ENCODE data around the gene DISP1. TPM values are rescaled to one million over a fixed set of nuclear protein-coding genes. Genes with fewer than 3 reads are reported as not detected.

DISP1 gene
- total and polyA plus RNA-seq, 10 of the 15 experiments (the other 5 are each of a cell fraction or from before 2014, with no cell fraction given) = 0.11 to 1.4 (median 0.72) TPM

- H3K4me1 ChIP-seq (ENCODE audit: control insufficient read depth, insufficient read depth, low read length) = no peaks in the 10 kb centered on the region
- CTCF ChIA-PET = interaction anchor here (2.4 to 2.8 kb wide), 2 partner anchors 8 to 312 kb away, joined by 5 to 6 read pairs; no protein-coding TSS in a partner anchor
- in situ Hi-C loops (cut with MboI) (no loop called here), intact Hi-C loops (cut with micrococcal nuclease; ENCODE audit: unreplicated experiment) (loop anchor here (5.0 to 10.0 kb wide), 2 partner anchors 271 to 873 kb away; no protein-coding TSS in a partner anchor)
- WGBS (ENCODE audit: insufficient coverage, insufficient replicate concordance, low lambda C conversion rate, missing lambda C conversion rate) = 59% methylated on average over 4 of the region's 4 CpGs
- no peak overlapping the region for H2AFZ ChIP-seq (ENCODE audit: control insufficient read depth, low read depth, low read length)
- no peak overlapping the region for H3K27ac ChIP-seq (ENCODE audit: control insufficient read depth, insufficient read depth)
- SMC1A ChIA-PET (ENCODE audit: uncharacterized antibody, unreplicated experiment) = interaction anchor here (0.6 to 1.5 kb wide), 2 partner anchors 18 to 107 kb away, joined by 3 to 5 read pairs; no protein-coding TSS in a partner anchor
- no peak overlapping the region for H3K4me3 ChIP-seq
- H3K36me3 ChIP-seq (ENCODE audit: control insufficient read depth in 2 of 2, insufficient read depth in 2 of 2, low read length in 1 of 2) = no peaks in the 10 kb centered on the region
- no peak overlapping the region for H3K9ac ChIP-seq (ENCODE audit: control insufficient read depth, insufficient read depth, low read length)
- POLR2A ChIA-PET = no interaction called here
- RAD21 ChIA-PET (ENCODE audit: unreplicated experiment) = no interaction called here
- ATAC-seq = no peak
- no peak for FAIRE-seq
- no peaks in the 10 kb centered on the region for H4K20me1 ChIP-seq (ENCODE audit: control insufficient read depth, insufficient read depth)
- no peaks in the 10 kb centered on the region for H3K79me2 ChIP-seq (ENCODE audit: control insufficient read depth, insufficient read depth, low read length)
- no peaks in the 10 kb centered on the region for H3K27me3 ChIP-seq (replicated peaks in 1 of 2; ENCODE audit: control insufficient read depth in 2 of 2, insufficient read depth in 2 of 2, low read length in 1 of 2)
- TF ChIP-seq NFXL1 (IDR thresholded peaks at IDR 0.05; ENCODE audit: borderline replicate concordance) (no peak), SREBF2 (IDR thresholded peaks at IDR 0.05; ENCODE audit: low read length) (no peak), TBL1XR1 (IDR thresholded peaks at IDR 0.05; ENCODE audit: low read depth, low read length) (no peak)
- H3K4me2 ChIP-seq (ENCODE audit: control insufficient read depth, insufficient read depth) = no peak overlapping the region
- no peaks in the 10 kb centered on the region for H3K9me3 ChIP-seq (replicated peaks; ENCODE audit: control insufficient read depth, insufficient read depth, low read length)
- no TSS peak for BruUV-seq (replicated peaks)
- DNase-seq (ENCODE audit: low read depth, low spot score) = no peak
These were observed 3.2 kb upstream of the DISP1 start for GRCh38 chr1:222811671-222812070.

GRCh38 chr1:222813866-222814535 lies 838 bp upstream of the DISP1 start:
- Histone ChIP-seq H3K9ac (ENCODE audit: control insufficient read depth, insufficient read depth, low read length) (no peak overlapping the region), H3K36me3 (ENCODE audit: control insufficient read depth in 2 of 2, insufficient read depth in 2 of 2, low read length in 1 of 2) (no peaks in the 10 kb centered on the region), H2AFZ (ENCODE audit: control insufficient read depth, low read depth, low read length) (peak overlapping the region; percentile 91), H3K4me2 (ENCODE audit: control insufficient read depth, insufficient read depth) (peak overlapping the region; percentile 32), H3K27ac (ENCODE audit: control insufficient read depth, insufficient read depth) (no peak overlapping the region), H3K9me3 (replicated peaks; ENCODE audit: control insufficient read depth, insufficient read depth, low read length) (no peaks in the 10 kb centered on the region), H3K79me2 (ENCODE audit: control insufficient read depth, insufficient read depth, low read length) (no peaks in the 10 kb centered on the region), H3K4me3 (peak overlapping the region; percentile 76), H4K20me1 (ENCODE audit: control insufficient read depth, insufficient read depth) (no peaks in the 10 kb centered on the region), H3K4me1 (ENCODE audit: control insufficient read depth, insufficient read depth, low read length) (no peaks in the 10 kb centered on the region), H3K27me3 (replicated peaks in 1 of 2; ENCODE audit: control insufficient read depth in 2 of 2, insufficient read depth in 2 of 2, low read length in 1 of 2) (no peaks in the 10 kb centered on the region)
- in situ Hi-C loops (cut with MboI) = no loop called here
- DNase-seq (ENCODE audit: low read depth, low spot score) (no peak), FAIRE-seq (no peak), ATAC-seq (no peak)
- intact Hi-C loops (cut with micrococcal nuclease; ENCODE audit: unreplicated experiment) = loop anchor here (5.0 to 10.0 kb wide), 2 partner anchors 268 to 871 kb away; no protein-coding TSS in a partner anchor
- no TSS peak for BruUV-seq (replicated peaks)
- CTCF ChIA-PET = interaction anchor here (1.0 to 2.8 kb wide), 2 partner anchors 20 to 310 kb away, joined by 3 to 6 read pairs; no protein-coding TSS in a partner anchor
- POLR2A ChIA-PET = no interaction called here
- RAD21 ChIA-PET (ENCODE audit: unreplicated experiment) = interaction anchor here (1.0 kb wide), 1 partner anchor 319 kb away, joined by 3 read pairs; no protein-coding TSS in a partner anchor
- 35% methylated on average over 14 of the region's 14 CpGs for WGBS (ENCODE audit: insufficient coverage, insufficient replicate concordance, low lambda C conversion rate, missing lambda C conversion rate)
- SMC1A ChIA-PET (ENCODE audit: uncharacterized antibody, unreplicated experiment) = interaction anchor here (0.7 to 1.0 kb wide), 2 partner anchors 32 to 202 kb away, joined by 3 read pairs; no protein-coding TSS in a partner anchor
- TF ChIP-seq NFIC (IDR thresholded peaks at IDR 0.05; ENCODE audit: low read depth, low read length) = no peak
- TF ChIP-seq POU2F2 (IDR thresholded peaks at IDR 0.05; ENCODE audit: borderline replicate concordance, low read depth, low read length) = no peak
- TF ChIP-seq, protein P1, sequence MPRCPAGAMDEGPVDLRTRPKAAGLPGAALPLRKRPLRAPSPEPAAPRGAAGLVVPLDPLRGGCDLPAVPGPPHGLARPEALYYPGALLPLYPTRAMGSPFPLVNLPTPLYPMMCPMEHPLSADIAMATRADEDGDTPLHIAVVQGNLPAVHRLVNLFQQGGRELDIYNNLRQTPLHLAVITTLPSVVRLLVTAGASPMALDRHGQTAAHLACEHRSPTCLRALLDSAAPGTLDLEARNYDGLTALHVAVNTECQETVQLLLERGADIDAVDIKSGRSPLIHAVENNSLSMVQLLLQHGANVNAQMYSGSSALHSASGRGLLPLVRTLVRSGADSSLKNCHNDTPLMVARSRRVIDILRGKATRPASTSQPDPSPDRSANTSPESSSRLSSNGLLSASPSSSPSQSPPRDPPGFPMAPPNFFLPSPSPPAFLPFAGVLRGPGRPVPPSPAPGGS (IDR thresholded peaks at IDR 0.05; ENCODE audit: borderline replicate concordance, insufficient read depth, low read depth, low read length, poor library complexity, severe bottlenecking) = no peak
- no peak for TF ChIP-seq SP1 (IDR thresholded peaks at IDR 0.05; ENCODE audit: low read depth, low read length)
- no peak for TF ChIP-seq E4F1 (IDR thresholded peaks at IDR 0.05; ENCODE audit: borderline replicate concordance, partially characterized antibody)
- no peak for TF ChIP-seq ZNF384 (IDR thresholded peaks at IDR 0.05; ENCODE audit: borderline replicate concordance, low read depth, low read length)
- no peak for TF ChIP-seq TARDBP (IDR thresholded peaks at IDR 0.05; ENCODE audit: borderline replicate concordance)
- TF ChIP-seq STAT1 (conservative IDR thresholded peaks at IDR 0.05) = no peak

Data from GM12878 (cell line).